Nephron (organoid): Measurements from ENCODE around the gene ZNF154.
"Not testable (repeated sequence)": the region's sequence is repeated elsewhere in the genome, so short reads cannot be mapped to it uniquely, and the experiment has no call there.

Experiments
- H3K27ac Mint-ChIP-seq, 3 experiments: 2 replicates each; pipeline ENCODE4 v1.8.0; 2020; ENCODE audit warnings: mixed read lengths in 3 of 3, mild to moderate bottlenecking in 2 of 3, moderate library complexity in 1 of 3
- H3K27me3 Mint-ChIP-seq: 2 replicates; pipeline ENCODE4 v1.8.0; 2021; ENCODE audit warnings: low read depth, mild to moderate bottlenecking, moderate library complexity, mixed read lengths
- H3K36me3 Mint-ChIP-seq: 2 replicates; pipeline ENCODE4 v1.8.0; 2020; ENCODE audit warnings: low read depth, mixed read lengths
- H3K4me1 Mint-ChIP-seq: 2 replicates; pipeline ENCODE4 v1.8.0; 2020; ENCODE audit warnings: mixed read lengths
- H3K4me3 Mint-ChIP-seq, 3 experiments: 2 replicates each; pipeline ENCODE4 v1.8.0; 2020; ENCODE audit warnings: mild to moderate bottlenecking in 3 of 3, mixed read lengths in 3 of 3, moderate library complexity in 2 of 3
- H3K9me3 Mint-ChIP-seq: 2 replicates; pipeline ENCODE4 v1.8.0; 2020; ENCODE audit warnings: mixed read lengths
- CTCF ChIP-seq, 3 experiments: fragments of 200-600 bp; sonication (generic); IDR thresholded peaks; one replicate each; pipeline ENCODE4 v1.5.0; 2021; ENCODE audit warnings: antibody characterized with exemption in 3 of 3; ENCODE audit not compliant: unreplicated experiment in 3 of 3

ZNF154 gene

GRCh38 chr19:57747472-57747807 lies 38.4 kb upstream of the ZNF154 start:
- peak overlapping the region; percentile 90 to 97 (median 96) for H3K27ac Mint-ChIP-seq
- no peak for TF ChIP-seq CTCF (IDR thresholded peaks at IDR 0.05; ENCODE audit: unreplicated experiment in 3 of 3)

GRCh38 chr19:57746580-57747471 lies 37.8 kb upstream of the ZNF154 start, which contains the start of gene ZNF776:
Gene ZNF776 (plus strand): TSS chr19:57746815. CDS start chr19:57747059, 244 bp downstream.
- Mint-ChIP-seq H3K4me3 (peak within 1 kb of the TSS; percentile 85 to 93 (median 91)), H3K4me1 (peaks cover 15% of the 10 kb centered on the region), H3K9me3 (peaks cover 54% of the 10 kb centered on the region), H3K27ac (peak within 1 kb of the TSS; percentile 90 to 97 (median 96)), H3K27me3 (peaks cover 5% of the 10 kb centered on the region), H3K36me3 (peaks cover 55% of the 10 kb centered on the region)
- no peak for TF ChIP-seq CTCF (IDR thresholded peaks at IDR 0.05; ENCODE audit: unreplicated experiment in 3 of 3)

More at GRCh38 chr19:57747472-57747807, 38.4 kb upstream of the ZNF154 start:
- H3K27me3 Mint-ChIP-seq, result peaks cover 5% of the 10 kb centered on the region
- peaks cover 61% of the 10 kb centered on the region for H3K36me3 Mint-ChIP-seq
- H3K4me3 Mint-ChIP-seq, result peak overlapping the region; percentile 85 to 93 (median 91)
- H3K9me3 Mint-ChIP-seq, result peaks cover 59% of the 10 kb centered on the region
- H3K4me1 Mint-ChIP-seq, result peaks cover 15% of the 10 kb centered on the region

- not testable (repeated sequence) for H3K4me3 Mint-ChIP-seq, H3K27ac Mint-ChIP-seq, H3K27me3 Mint-ChIP-seq, H3K36me3 Mint-ChIP-seq, H3K4me1 Mint-ChIP-seq
- peaks cover 30% of the 10 kb centered on the region for H3K9me3 Mint-ChIP-seq
- TF ChIP-seq CTCF (IDR thresholded peaks at IDR 0.05; ENCODE audit: unreplicated experiment in 3 of 3), result peak in 1 of 3 experiments; percentile 4
Observed at GRCh38 chr19:57738770-57739169, 29.8 kb upstream of the ZNF154 start.

GRCh38 chr19:57738320-57738719 lies 29.3 kb upstream of the ZNF154 start:
- peaks cover 30% of the 10 kb centered on the region for H3K9me3 Mint-ChIP-seq
- H3K36me3 Mint-ChIP-seq, H3K4me1 Mint-ChIP-seq, H3K27me3 Mint-ChIP-seq, H3K4me3 Mint-ChIP-seq, H3K27ac Mint-ChIP-seq: not testable (repeated sequence)
- peak; percentile 35 to 53 (median 44) for TF ChIP-seq CTCF (IDR thresholded peaks at IDR 0.05; ENCODE audit: unreplicated experiment in 3 of 3)

GRCh38 chr19:57720878-57721277 lies 11.9 kb upstream of the ZNF154 start:
- Mint-ChIP-seq H3K27me3 (no peaks in the 10 kb centered on the region), H3K27ac (no peak overlapping the region), H3K4me3 (no peak overlapping the region), H3K9me3 (peaks cover 80% of the 10 kb centered on the region), H3K36me3 (peaks cover 92% of the 10 kb centered on the region), H3K4me1 (no peaks in the 10 kb centered on the region)
- TF ChIP-seq CTCF (IDR thresholded peaks at IDR 0.05; ENCODE audit: unreplicated experiment in 3 of 3), result no peak
